Posterior cingulate gyrus (tissue), 11 donors: ENCODE measurements around the gene WDR1.

Experiments
- DNase-seq, 10 donors: peaks; one replicate each; pipeline versions ENCODE4 v3.0.0 to v3.0.0-alpha.2; 2020 to 2021; ENCODE audit warnings: mixed read lengths in 3 of 10
- intact Hi-C: fragments of 100-400 bp; cut with DNase I; formaldehyde crosslinking; loops from one replicate; pipeline ENCODE4 v1.15.1; 2023

Gene WDR1, protein sequence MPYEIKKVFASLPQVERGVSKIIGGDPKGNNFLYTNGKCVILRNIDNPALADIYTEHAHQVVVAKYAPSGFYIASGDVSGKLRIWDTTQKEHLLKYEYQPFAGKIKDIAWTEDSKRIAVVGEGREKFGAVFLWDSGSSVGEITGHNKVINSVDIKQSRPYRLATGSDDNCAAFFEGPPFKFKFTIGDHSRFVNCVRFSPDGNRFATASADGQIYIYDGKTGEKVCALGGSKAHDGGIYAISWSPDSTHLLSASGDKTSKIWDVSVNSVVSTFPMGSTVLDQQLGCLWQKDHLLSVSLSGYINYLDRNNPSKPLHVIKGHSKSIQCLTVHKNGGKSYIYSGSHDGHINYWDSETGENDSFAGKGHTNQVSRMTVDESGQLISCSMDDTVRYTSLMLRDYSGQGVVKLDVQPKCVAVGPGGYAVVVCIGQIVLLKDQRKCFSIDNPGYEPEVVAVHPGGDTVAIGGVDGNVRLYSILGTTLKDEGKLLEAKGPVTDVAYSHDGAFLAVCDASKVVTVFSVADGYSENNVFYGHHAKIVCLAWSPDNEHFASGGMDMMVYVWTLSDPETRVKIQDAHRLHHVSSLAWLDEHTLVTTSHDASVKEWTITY

DNA sequence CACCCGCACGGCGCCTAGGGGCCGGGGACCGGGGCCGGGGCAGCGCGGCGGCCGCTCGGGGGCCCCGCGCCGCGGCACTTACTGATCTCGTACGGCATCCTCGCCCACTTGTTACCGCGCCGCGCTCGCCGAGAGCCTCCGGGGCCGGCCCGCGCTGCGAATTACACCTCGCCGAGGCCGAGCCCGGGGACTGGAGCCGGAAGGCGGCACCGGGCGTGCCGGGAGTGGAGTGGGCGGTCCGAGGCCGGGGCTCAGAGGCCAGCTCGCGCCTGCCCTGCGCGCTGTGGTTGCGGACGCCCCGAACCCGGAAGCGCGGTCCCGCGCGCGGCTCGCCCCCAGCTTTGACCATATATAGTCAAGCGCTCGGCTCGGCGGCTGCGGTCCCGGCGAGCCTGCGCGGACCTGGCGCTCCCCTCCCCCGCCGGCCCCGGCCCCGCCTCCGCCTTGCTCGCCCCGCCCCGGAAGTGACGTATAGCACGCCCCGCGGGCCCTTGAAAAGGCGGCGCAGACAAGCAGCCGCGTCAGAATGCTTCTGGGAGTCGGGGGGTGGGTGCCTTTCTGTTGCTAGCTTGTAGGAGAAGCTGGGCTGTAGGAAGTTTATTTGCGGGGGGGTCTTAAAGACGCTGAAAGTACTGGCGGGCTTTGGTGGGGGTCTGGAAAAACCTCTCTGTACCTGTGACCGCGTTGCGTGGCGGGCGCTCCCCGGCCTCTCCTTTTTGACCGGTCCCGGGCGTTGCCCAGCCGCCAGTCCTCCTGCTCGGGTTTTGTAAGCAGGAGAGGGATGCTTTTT is at the start of gene WDR1:
WDR1 (minus strand) TSS at position 231 of the 790 bp plus-strand sequence; CDS start at position 98, 133 bp downstream.
- peak; percentile 83 to 99 (median 95) for DNase-seq
- intact Hi-C loops: loop anchor here (5.0 kb wide), 1 partner anchor 99 kb away; no protein-coding TSS in a partner anchor

DNA sequence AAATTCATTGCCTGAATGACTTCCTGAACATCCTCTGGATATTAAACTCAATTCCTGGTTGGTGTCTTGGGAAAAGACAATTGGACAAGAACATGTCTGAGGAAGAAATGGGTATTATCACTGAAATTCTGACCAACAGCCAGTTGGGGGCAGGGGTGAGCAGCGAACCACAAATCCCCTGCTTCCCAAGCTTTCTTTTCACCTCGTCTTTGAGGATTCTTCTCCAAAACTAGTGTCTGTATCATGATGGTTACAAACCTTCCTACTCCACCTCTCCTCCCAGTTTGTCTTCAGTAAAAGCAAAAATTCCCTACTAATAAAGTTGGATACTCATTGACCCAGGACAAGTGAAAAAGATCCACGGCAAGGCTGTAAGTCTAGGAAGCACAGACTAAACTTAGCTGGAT is 48.3 kb upstream of the WDR1 start:
- intact Hi-C loops: loop anchor here (2.0 kb wide), 1 partner anchor 238 kb away; no protein-coding TSS in a partner anchor
- DNase-seq: peak in 7 of 10 donors; percentile 41 to 88 (median 51)

DNA sequence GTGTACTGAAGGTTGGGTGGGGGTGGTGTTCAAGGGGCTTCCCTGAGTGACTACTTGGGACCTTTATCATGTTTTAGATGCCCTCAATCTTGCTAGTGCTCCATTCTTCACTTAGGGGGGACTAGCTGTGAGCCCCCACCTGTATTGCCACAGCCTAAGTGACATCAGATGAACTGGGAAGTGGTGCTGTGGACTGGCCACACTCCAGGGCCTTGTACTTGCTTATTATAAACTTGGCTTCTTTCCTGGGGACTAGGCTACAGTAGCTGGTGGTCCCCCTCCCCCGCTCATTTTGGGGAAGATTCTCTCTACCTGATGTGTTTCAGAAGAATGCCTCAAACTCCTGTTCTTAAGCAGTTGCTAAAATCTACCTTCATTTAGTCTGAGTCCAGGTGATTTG is 46.7 kb upstream of the WDR1 start:
- intact Hi-C loops: no loop called here
- DNase-seq: no peak

DNA sequence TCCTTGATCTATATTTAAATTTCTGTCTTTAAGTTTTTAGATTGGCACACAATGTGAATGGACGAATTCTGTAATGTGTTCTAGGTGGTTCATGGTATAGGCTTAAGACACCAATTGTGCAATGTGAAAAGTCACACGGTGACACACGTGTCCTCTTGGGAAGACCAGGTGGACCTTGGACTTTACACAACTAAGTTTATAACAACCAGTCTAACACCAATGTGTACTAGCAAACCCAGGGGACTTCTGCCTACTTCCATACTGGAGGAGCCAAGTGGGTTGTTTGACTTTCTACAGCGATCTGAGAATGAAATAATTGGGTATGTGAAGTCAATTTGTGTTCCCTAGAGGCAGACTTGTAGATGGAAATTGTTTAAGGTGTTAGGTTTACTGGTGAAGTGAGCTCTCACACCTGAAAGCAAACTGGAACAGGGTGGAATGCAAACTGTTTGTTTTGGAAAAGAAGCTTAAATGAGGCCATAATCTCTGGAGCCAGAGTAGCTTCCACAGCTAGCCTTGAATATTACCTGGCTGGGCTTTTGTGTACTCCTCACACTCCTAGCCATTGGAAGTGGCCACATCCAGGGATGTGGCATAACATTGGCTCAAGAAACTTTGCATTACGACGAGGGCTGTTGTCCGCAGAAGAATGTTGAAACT is 45.9 kb upstream of the WDR1 start:
- DNase-seq: no peak
- intact Hi-C loops: no loop called here

DNA sequence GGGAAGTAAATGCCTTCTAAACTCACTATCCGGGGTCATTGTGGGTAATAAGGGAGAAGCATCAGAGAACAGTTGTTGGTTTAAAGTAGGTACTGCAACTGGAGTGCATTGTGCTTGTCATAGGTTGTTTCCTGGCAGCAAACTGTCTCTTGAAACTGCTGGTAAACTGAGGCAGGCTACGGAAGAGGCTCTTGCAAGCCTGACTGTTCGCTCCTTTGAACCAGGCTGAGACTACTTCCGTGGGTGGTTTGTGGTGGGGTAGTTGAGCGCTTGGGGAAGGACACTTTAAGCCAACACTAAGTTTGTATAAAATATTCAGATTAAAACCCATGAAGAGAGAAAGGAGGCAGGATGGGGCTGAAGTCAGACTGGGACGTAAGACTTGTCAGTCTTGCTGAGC is 45.2 kb upstream of the WDR1 start:
- no peak for DNase-seq
- intact Hi-C loops: loop anchor here (2.0 kb wide), 1 partner anchor 387 kb away; no protein-coding TSS in a partner anchor

DNA sequence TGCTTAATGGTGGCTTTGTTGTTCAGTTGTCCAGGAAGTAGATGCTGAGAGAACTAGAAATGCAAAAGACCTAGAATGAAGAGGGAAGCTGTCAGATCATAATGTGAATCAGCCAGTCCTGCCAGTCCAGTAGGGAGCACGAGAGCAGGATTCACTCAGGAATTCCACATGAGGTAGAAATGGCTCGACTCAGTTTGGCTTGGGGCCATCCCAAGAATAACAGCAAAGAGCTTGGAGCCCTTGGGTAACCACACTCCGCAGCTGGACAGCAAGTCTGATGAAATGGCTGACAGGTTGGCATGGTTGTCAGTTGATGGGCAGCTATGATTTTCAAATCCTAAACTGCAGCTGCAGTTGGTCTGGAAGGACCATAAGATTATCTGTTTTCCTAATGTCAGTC is 44.5 kb upstream of the WDR1 start:
- no peak for DNase-seq
- intact Hi-C loops: loop anchor here (2.0 kb wide), 1 partner anchor 388 kb away; no protein-coding TSS in a partner anchor

DNA sequence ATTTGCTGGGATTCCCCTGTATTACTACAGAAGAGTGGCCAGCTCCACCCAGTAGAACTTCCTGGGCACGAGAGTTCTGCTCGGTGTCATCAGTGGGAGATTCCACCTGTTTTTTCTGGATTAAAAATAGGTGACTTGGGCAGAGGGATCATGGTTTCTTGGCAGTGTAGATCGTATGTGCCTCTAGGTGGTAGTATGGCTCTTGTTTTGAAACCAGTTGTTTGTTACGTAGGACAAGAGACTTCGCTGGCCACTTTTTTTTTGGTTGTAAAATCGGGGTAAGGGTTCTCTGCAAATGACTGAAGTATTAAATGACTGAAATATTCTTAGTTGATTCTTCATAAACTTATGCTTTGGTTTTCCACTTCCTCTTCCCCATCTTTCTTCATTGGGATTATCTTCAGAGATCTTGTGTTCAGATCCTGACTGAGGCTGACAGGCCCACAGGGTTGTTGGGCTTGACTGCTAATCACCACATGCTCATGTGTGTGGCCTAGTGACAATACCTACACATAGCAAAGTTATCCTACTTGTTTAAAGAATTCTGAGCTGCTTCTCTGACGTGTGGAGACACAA is 43.8 kb upstream of the WDR1 start:
- intact Hi-C loops: loop anchor here (2.0 kb wide), 1 partner anchor 388 kb away; no protein-coding TSS in a partner anchor
- DNase-seq: no peak

DNA sequence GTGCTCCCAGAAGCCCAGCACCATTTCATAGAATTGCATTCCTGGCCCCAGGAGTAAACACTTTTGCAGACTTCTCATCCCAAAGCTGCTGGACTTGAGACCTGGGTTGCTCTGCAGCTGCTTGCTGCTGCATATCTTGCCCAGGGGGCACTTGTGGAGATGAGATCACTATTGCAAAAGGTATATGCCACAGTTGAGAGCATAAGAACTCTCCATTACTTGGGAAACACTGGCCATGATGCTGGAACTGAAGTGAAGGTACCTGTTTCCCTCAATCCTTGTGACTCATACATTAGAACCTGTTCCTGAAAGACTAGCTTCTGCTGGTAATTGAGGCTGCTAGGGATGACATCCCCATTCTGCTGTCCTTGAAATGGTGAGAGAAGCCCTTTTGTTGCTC is 43.1 kb upstream of the WDR1 start:
- DNase-seq: no peak
- intact Hi-C loops: loop anchor here (2.0 kb wide), 1 partner anchor 389 kb away; no protein-coding TSS in a partner anchor

DNA sequence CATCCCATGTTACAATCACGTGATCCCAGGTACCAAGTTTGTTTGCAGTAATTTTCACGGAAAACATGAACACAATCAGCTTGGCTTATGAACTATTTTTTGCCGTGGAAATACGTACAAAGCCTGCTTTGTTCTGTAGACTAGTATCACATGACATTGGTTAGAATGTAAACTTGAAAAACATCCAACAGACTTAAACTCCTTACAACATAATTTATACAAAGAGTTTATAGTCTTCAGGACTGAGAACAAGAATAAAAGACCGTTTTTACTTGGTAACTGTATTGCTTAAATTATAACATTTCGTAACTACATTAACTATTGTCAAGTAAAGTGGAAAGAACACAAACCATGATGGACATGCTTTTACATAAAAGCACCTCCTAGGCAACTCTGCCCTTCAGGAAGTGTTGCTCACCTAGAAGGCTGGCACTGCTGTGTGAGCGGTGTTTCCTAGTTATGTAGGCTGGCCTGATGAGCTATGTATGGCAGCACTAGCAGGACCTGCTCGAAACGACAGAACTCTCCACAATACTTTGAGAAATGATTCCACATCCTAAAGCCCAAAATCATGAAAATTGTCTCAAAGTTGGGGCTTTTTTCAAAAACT is 41.8 kb upstream of the WDR1 start:
- intact Hi-C loops: no loop called here
- DNase-seq: no peak

DNA sequence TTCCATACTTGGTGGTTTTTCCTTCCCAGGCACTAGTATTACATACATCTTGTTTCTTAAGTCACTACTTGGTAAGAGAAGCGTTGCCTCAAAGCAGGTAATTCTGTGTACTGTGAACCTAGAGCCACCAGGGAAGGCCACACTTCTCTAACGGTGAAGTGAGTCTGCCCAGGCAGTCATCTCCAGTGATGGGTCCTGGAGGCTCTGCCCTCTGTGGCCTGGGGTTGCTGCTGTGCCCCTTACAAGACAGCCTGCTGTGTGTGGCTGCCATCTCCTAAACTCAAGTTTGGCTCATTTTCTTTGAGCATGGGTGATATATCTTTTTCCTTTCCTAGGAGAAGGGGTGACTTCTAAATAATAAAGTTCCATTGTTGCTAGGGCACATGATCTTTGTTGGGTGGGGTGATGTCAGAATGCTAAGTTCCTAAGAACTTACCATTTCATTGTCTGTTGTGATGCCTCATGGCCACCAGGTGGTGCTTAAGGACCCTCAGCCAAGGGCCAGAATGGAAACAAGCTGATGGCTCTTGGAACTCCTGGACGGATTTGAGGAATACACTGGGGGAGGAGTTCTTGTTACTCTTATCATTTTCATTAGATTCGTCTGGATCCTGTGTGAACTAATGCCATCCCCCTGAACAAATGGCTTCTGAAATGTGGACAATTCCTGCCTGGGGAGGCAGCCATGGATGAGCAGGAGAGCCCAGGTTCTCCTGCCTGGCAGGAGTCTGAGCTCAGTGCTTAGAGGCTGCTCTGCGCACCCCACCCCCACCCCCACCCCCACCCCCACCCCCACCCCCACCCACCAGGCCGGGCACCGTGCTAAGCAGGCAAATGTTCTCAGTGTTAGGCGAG is 41.1 kb upstream of the WDR1 start:
- DNase-seq: peak in 7 of 10 donors; percentile 26 to 92 (median 49)
- intact Hi-C loops: no loop called here

DNA sequence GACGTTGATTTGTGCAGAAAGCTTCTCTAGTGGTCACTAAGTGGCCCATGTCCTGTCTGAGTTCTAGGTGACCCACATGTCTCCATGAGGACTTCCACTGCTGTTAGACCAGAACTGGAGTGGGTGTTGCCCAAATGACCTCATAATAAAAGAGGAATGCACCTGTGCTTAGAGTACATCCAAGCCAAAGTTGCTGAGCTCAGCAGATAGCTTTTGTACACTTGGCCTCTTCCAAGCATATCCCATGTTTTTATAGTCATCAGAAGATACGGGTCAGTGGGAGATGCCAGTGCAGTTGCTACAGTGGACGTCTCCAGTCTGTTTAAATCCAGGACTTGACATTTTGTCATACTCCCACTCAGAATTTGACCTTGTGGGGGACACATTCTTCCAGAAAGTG is 37.6 kb upstream of the WDR1 start:
- no peak for DNase-seq
- intact Hi-C loops: no loop called here

DNA sequence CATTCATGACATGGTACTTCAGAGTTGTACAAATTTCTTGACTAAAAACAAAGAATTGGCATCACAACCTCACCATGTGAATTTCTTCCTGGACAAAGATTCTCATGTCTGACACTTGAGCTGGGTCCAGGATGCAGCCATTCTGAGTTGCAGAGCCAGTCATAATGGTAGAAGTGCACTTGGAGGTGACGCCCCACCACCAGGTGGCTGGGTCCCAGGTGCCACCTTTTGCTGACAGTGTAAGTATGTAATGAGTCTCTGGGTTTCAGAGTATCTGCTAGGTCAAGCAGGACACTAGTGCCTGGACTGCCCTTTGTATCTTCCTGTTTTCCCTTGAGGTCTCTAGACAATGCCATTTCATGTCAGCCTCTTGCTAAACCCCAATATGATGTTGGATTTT is 36.6 kb upstream of the WDR1 start:
- DNase-seq: no peak
- intact Hi-C loops: no loop called here

DNA sequence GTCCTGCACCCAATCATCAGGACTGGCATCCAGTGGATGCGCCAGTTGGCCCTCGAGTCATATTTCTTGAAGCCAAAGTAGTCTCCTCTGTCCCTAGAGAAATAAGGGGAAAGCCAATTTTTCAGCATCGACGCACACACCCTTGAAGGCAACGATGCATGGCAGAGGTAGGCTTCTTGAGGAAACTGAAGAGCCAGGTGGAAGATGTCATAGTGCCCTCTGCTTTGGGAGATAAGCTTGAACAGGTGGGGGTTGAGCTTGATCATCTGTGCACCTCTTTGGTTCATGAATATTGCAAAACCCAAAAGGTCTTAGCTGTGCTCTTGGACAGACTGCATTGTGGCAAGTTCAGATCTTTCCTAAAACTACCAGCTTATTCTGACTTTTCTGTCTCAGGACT is 34.6 kb upstream of the WDR1 start:
- intact Hi-C loops: no loop called here
- no peak for DNase-seq

DNA sequence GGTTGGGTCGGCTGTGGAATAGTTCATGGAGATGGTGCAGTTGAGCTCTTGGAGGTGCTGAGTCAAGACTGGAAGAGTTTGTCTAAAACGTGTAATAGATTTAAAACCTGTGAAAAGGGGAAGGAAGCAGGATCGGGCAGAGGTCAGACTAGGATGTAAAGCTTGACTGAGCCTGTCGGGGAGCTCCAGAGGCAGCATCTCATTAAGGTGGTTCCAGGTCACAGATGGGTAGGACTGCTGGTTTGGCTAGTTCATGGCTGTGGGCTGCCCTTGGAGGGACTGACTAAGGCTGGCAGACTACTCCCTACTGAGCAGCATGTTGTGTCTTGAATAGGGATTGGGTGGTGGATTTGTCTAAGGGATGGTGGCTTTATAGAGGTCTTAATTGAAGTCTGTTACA is 28.4 kb upstream of the WDR1 start:
- no peak for DNase-seq
- intact Hi-C loops: no loop called here

DNA sequence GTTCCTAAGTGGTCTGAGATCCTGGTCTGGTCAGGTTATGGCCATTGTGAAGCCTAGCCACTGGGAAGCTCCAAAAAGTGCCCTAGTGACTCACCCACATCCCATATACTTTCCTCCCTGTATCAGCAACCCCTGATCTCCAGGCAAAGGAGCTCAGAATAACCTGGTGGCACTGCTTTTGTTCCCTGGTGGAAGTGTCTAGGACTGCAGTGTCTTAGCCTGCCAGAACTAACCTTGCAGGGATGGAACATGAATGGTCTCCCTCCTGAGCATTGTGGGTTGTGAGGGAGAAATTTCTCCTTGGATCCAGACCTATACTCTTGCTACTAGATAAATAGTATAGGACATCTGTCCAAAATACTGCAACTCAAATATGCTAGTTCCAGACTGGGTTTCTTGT is 27.9 kb upstream of the WDR1 start:
- intact Hi-C loops: no loop called here
- DNase-seq: no peak

DNA sequence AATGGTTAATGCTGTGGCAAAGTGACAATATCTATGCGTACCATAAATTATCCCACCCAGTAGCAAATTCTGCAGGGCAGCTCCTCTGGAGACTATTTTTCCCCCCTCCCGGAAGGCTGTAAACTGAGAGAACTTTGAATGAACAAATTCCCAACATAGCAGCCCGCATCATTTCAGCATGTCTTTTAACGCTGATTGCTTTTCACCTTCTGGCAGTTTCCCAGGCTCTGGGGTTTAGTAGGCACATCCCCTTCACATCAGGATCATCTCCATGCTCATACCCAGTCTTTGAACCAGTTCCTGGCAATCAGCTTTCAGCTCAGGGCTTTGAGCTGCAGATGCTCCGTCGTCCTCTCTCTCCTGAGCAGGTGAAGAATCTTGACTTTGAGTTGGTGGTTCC is 26.6 kb upstream of the WDR1 start:
- DNase-seq: no peak
- intact Hi-C loops: no loop called here

DNA sequence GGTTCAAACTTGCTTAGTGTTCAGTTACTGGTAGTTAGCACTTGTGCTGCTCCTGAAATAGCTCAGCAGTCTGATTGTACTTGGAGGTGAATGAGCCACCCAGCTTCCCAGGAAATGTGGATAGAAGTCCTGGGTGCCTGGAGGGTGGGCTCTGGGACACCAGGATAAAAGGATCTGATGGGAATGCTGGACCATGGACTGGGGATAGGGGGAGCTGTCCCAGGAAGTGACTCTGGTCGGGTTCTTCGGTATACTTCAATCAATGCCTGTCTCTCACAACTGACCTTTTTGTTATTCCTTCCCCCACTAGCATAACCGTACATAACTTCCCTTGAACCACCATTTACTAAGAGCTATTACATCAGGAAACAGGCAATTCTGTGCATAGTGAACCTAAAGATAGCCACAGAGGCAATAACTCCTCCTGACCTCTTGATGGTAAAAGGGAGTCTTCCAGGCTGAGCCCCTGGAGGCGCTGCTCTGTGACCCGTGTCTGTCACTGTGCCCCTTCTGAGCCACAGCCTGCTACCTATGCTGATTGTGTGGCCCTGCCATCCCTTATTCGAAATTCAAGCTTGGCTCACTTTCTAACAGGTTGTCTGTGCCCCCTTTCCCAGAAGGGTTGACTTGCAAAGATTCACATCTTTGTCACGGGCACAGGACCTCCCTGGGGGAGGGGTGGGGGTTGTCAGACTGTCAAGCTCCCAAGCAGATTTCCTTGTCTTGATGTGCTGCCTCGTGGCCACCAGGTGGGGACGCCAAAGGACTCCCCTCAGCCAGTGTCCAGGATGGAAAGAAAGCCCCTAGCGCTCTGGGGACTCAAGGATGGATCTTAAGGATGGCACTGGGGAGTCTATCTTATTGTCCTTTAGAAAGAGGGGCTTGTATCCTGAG is 24.5 kb upstream of the WDR1 start:
- DNase-seq: no peak
- intact Hi-C loops: no loop called here

DNA sequence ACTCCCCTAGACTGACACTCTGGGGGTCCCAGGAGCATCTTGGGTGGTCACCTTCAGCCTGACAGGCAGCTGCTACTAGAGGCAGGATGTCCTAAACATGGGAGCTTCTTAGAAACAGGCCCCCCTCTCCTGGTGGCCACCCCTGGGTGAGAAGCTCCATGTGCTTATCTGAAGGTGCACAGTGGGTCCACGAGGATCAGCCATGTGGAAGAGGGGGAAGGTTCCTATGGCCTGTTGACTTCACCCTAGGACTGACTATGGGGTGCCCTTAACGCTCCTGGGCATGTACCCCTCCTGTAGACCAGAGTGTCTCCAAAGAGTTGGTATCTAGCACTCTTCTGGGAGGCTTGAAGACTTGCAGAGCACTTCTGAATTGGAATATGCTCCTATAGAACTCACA is 22.9 kb upstream of the WDR1 start:
- intact Hi-C loops: no loop called here
- DNase-seq: no peak
